Transverse colon (tissue), 4 donors: Measurements from ENCODE around the gene ABL2. TPM values are rescaled to one million over a fixed set of nuclear protein-coding genes. Genes with fewer than 3 reads are reported as not detected.
A peak's percentile ranks its signal among the peaks of the same experiment; 100 is the strongest.
"Not testable (repeated sequence)": the region's sequence is repeated elsewhere in the genome, so short reads cannot be mapped to it uniquely, and the experiment has no call there.

Experiments
- DNase-seq: peaks from one replicate; pipeline ENCODE4 v3.0.0-alpha.2; 2019
- H3K27ac ChIP-seq, 4 donors: fragments of 200-600 bp; sonication (generic); 2 replicates each; pipeline ENCODE4 v1.5.1; 2016 to 2018; ENCODE audit warnings: inconsistent platforms in 4 of 4
- H3K27me3 ChIP-seq: fragments of 200-600 bp; sonication (generic); 2 replicates; pipeline ENCODE4 v1.5.1; 2017; ENCODE audit warnings: inconsistent platforms
- H3K36me3 ChIP-seq, 4 donors: fragments of 200-600 bp; sonication (generic); 2 replicates each; pipeline ENCODE4 v1.5.1; 2017 to 2019; ENCODE audit warnings: inconsistent platforms in 4 of 4
- H3K4me1 ChIP-seq, 4 donors: fragments of 200-600 bp; sonication (generic); 2 replicates each; pipeline ENCODE4 v1.5.1; 2017 to 2020; ENCODE audit warnings: inconsistent platforms in 4 of 4
- H3K4me3 ChIP-seq, 4 donors: fragments of 200-600 bp; sonication (generic); 1 replicate in 1 of 4; 2 replicates in 3 of 4; pipeline versions ENCODE4 v1.5.1 to v1.6.1; 2017 to 2019; ENCODE audit warnings: inconsistent platforms in 4 of 4
- H3K9me3 ChIP-seq, 2 donors: fragments of 200-600 bp; sonication (generic); 2 replicates each; pipeline ENCODE4 v1.5.1; 2017 to 2019; ENCODE audit warnings: inconsistent platforms in 2 of 2
- CTCF ChIP-seq, 5 experiments: fragments of 200-600 bp in 3 of 5; fragments of 450-650 bp in 2 of 5; sonication (generic) in 3 of 5; IDR thresholded peaks; 1 replicate in 2 of 5; 2 replicates in 3 of 5; pipeline ENCODE4 v1.5.1; 2016 to 2017; ENCODE audit warnings: antibody characterized with exemption in 5 of 5, inconsistent platforms in 3 of 5, mild to moderate bottlenecking in 2 of 5, moderate library complexity in 1 of 5
- EP300 ChIP-seq: sonication (generic); formaldehyde crosslinking; IDR thresholded peaks from one replicate; pipeline ENCODE4 v1.6.1; 2017; ENCODE audit warnings: antibody characterized with exemption, low read depth
- POLR2A ChIP-seq: fragments of 450-650 bp; IDR thresholded peaks from one replicate; pipeline ENCODE4 v1.6.1; 2016; ENCODE audit warnings: antibody characterized with exemption, mild to moderate bottlenecking, moderate library complexity
- POLR2AphosphoS5 ChIP-seq, 3 donors: sonication (generic); formaldehyde crosslinking; IDR thresholded peaks; one replicate each; pipeline ENCODE4 v1.6.1; 2016; ENCODE audit warnings: antibody characterized with exemption in 3 of 3
- WGBS, 2 donors: methylation state at CpG; one replicate each; pipeline ENCODE4 v1.1.5; 2018; ENCODE audit warnings: low coverage in 1 of 2; 5-methylcytosine and 5-hydroxymethylcytosine counted together
- in situ Hi-C, 4 donors: fragments of 200-750 bp; cut with MboI; loops; one replicate each; pipeline versions ENCODE4 v1.15.0 to v1.15.1; 2017; ENCODE audit warnings: low sequenced_read_pairs in 3 of 4, low pct_ligation_motif_present in 1 of 4, low pct_unique_long_range_greater_than_20kb in 1 of 4
- intact Hi-C: fragments of 100-400 bp; cut with DNase I; formaldehyde crosslinking; loops from one replicate; pipeline ENCODE4 v1.15.1; 2023; ENCODE audit warnings: low total_unique reads
- total RNA-seq, 4 donors: library from RNA; depleted of rRNA; stranded (reverse); fragments of >200 nt; gene quantifications; one replicate each; pipeline ENCODE4 v1.1.0, GENCODE V29; 2016

Gene ABL2
- total RNA-seq, 4 donors from 2014 or later = 9.6 to 51.7 (median 14.3) TPM

- in situ Hi-C loops = loop anchor here in 2 of 4 donors (25.0 kb wide), 1 partner anchor 132 kb away; the partner anchor contains the start of gene AXDND1 (in 2 of the 2)
- Histone ChIP-seq H3K27me3 (no peaks in the 10 kb centered on the region), H3K9me3 (no peaks in the 10 kb centered on the region), H3K27ac (peak overlapping the region in 3 of 4 donors; percentile 85 to 95 (median 88)), H3K4me3 (no peak overlapping the region), H3K36me3 (no peaks in the 10 kb centered on the region), H3K4me1 (peaks cover 6 to 43% (median 17%) of the 10 kb centered on the region in 4 donors)
- intact Hi-C loops = no loop called here
- TF ChIP-seq POLR2AphosphoS5 (IDR thresholded peaks at IDR 0.05) = no peak
- TF ChIP-seq EP300 = no peak
- no peak for TF ChIP-seq CTCF (IDR thresholded peaks at IDR 0.05)
- TF ChIP-seq POLR2A = no peak
- no peak for DNase-seq
- WGBS, 2 donors = 17 to 43% methylated on average over 2 to 3 of the region's 3 CpGs
Observed at GRCh38 chr1:179230721-179231120, 1.2 kb upstream of the ABL2 start.

GRCh38 chr1:179230251-179230650, 774 bp upstream of the ABL2 start:
- Histone ChIP-seq H3K36me3 (no peaks in the 10 kb centered on the region), H3K27ac (peak overlapping the region; percentile 79 to 95 (median 86)), H3K27me3 (no peaks in the 10 kb centered on the region), H3K4me3 (peak overlapping the region in 3 of 4 donors; percentile 76 to 99 (median 82)), H3K4me1 (peaks cover 6 to 43% (median 17%) of the 10 kb centered on the region in 4 donors), H3K9me3 (no peaks in the 10 kb centered on the region)
- in situ Hi-C loops (loop anchor here in 2 of 4 donors (25.0 kb wide), 1 partner anchor 132 kb away; the partner anchor contains the start of gene AXDND1 (in 2 of the 2)), intact Hi-C loops (no loop called here)
- WGBS, 2 donors = 35 to 46% methylated on average over 5 of the region's 5 CpGs
- no peak for TF ChIP-seq CTCF (IDR thresholded peaks at IDR 0.05)
- no peak for TF ChIP-seq POLR2A
- TF ChIP-seq EP300 = no peak
- TF ChIP-seq POLR2AphosphoS5 (IDR thresholded peaks at IDR 0.05) = no peak
- DNase-seq = no peak

DNA sequence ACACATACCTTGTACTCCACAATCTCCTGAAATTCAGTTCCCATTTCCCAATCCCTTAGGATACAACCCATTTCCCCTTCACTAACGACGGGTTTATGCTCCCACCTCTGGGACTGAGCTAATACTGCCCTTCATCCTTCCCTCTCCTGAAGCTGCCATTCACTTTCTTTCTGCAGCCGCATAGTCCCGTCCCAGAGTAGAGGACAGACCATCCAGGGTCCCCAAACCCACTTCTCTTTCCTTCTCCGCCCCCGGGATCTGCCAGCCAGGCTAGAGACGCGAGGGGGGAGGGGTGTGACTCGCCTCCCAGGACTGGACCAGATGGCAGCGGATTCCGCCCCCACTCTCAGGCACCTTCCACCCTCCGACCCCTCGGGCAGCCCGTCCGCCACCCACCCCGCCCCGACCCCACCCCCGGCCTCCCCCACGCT, 679 bp downstream of the ABL2 start:
- in situ Hi-C loops = loop anchor here in 2 of 4 donors (25.0 kb wide), 1 partner anchor 134 kb away; the partner anchor contains the start of gene AXDND1 (in 2 of the 2)
- H3K27ac ChIP-seq = peak overlapping the region; percentile 79 to 95 (median 86)

GRCh38 chr1:179226738-179227137, 2.7 kb downstream of the ABL2 start:
- DNase-seq = no peak
- TF ChIP-seq POLR2AphosphoS5 (IDR thresholded peaks at IDR 0.05) (peak in 1 of 3 donors; percentile 36), POLR2A (no peak), EP300 (no peak)
- intact Hi-C loops (no loop called here), in situ Hi-C loops (loop anchor here in 2 of 4 donors (25.0 kb wide), 1 partner anchor 136 kb away; the partner anchor contains the start of gene AXDND1 (in 2 of the 2))
- Histone ChIP-seq H3K36me3 (no peaks in the 10 kb centered on the region), H3K4me3 (no peak overlapping the region), H3K27me3 (no peaks in the 10 kb centered on the region), H3K27ac (no peak overlapping the region), H3K4me1 (peaks cover 6 to 43% (median 17%) of the 10 kb centered on the region in 4 donors), H3K9me3 (no peaks in the 10 kb centered on the region)

More for the DNA sequence above, 679 bp downstream of the ABL2 start:
- Histone ChIP-seq H3K4me3 (peak overlapping the region; percentile 58 to 99 (median 79)), H3K36me3 (no peaks in the 10 kb centered on the region), H3K9me3 (no peaks in the 10 kb centered on the region), H3K4me1 (peaks cover 6 to 43% (median 17%) of the 10 kb centered on the region in 4 donors), H3K27me3 (no peaks in the 10 kb centered on the region)
- 0 to 4% methylated on average over 4 to 17 of the region's 19 CpGs for WGBS, 2 donors
- peak; percentile 63 for DNase-seq
- intact Hi-C loops = loop anchor here (2.0 kb wide), 1 partner anchor 64 kb away; the partner anchor contains the start of gene SOAT1
- TF ChIP-seq POLR2AphosphoS5 (IDR thresholded peaks at IDR 0.05) (no peak), EP300 (no peak), POLR2A (no peak), CTCF (IDR thresholded peaks at IDR 0.05) (no peak)

DNA sequence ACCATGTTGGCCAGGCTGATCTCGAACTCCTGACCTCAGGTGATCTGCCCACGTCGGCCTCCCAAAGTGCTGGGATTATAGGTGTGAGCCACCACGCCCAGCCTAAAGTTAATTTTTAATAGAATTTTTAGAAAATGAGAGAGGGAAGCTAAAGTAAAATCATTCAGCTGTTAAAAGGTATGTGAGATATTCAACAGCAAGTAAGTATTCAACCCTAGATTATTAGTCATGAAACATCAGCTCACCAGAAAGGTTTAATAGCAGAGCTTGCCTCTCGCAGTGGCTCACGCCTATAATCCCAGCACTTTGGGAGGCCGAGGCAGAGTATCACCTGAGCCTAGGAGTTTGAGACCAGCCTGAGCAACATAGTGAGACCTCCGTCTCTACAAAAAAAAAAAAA, 5.0 kb downstream of the ABL2 start:
- H3K9me3 ChIP-seq, H3K36me3 ChIP-seq, H3K4me3 ChIP-seq, in situ Hi-C loops, H3K27ac ChIP-seq, DNase-seq, H3K27me3 ChIP-seq, intact Hi-C loops: not testable (repeated sequence)
- 50 to 86% methylated on average over 3 to 8 of the region's 8 CpGs for WGBS, 2 donors
- H3K4me1 ChIP-seq = peaks cover 0 to 28% (median 10%) of the 10 kb centered on the region in 4 donors

- WGBS, 2 donors = 86% methylated on average over 7 of the region's 7 CpGs; no CpG with 5 or more reads in 1 of the 2 donors
- H3K27me3 ChIP-seq, intact Hi-C loops, H3K4me3 ChIP-seq, H3K36me3 ChIP-seq, H3K9me3 ChIP-seq, H3K27ac ChIP-seq, H3K4me1 ChIP-seq, in situ Hi-C loops, DNase-seq: not testable (repeated sequence)
Observed at GRCh38 chr1:179221121-179221520, 8.4 kb downstream of the ABL2 start.
